ENCODE data around the gene CPA4. TPM values are rescaled to one million over a fixed set of nuclear protein-coding genes. Genes with fewer than 3 reads are reported as not detected.

CPA4 gene
- total RNA-seq, 3 donors from 2014 or later (not counting 1 experiment from before 2014, with no cell fraction given) = not detected

DNA sequence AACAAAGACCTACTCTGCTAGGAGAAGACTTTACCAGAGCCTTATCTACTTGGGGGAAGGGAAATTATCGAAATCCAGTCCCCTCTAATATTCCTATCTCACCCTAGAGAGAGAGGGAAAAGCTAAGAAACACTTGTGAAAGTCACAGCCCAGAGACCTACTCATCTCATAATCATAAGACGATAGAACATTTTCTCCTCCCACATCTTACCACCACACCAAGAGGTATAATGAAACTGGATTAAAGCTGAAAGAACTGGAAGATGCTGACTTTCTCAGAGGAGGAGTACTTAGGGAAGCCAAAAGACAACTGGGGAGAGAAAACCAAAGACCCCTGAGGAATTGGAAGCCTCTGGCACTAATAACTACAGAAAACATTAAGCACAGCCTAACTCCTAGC lies 40.9 kb downstream of the CPA4 start:
- Mint-ChIP-seq H3K4me3 (no peak overlapping the region), H3K27ac (no peak overlapping the region), H3K27me3 (ENCODE audit: low read depth in 2 of 2) (no peaks in the 10 kb centered on the region), H3K9me3 (no peaks in the 10 kb centered on the region), H3K4me1 (no peaks in the 10 kb centered on the region), H3K36me3 (no peaks in the 10 kb centered on the region)
- DNase-seq (no peak), ATAC-seq (no peak)
- Histone ChIP-seq H3K27ac (ENCODE audit: low read length) (no peak overlapping the region), H3K4me1 (ENCODE audit: control insufficient read depth, insufficient read depth, low read length) (no peaks in the 10 kb centered on the region), H3K4me3 (ENCODE audit: low read length) (no peak overlapping the region), H3K36me3 (ENCODE audit: control insufficient read depth, insufficient read depth, low read length) (no peaks in the 10 kb centered on the region), H3K27me3 (ENCODE audit: control insufficient read depth, insufficient read depth, low read length) (no peaks in the 10 kb centered on the region), H3K9me3 (ENCODE audit: control insufficient read depth, insufficient read depth, low read length) (no peaks in the 10 kb centered on the region)
- intact Hi-C loops (cut with micrococcal nuclease) = no loop called here
- TF ChIP-seq, protein P1, sequence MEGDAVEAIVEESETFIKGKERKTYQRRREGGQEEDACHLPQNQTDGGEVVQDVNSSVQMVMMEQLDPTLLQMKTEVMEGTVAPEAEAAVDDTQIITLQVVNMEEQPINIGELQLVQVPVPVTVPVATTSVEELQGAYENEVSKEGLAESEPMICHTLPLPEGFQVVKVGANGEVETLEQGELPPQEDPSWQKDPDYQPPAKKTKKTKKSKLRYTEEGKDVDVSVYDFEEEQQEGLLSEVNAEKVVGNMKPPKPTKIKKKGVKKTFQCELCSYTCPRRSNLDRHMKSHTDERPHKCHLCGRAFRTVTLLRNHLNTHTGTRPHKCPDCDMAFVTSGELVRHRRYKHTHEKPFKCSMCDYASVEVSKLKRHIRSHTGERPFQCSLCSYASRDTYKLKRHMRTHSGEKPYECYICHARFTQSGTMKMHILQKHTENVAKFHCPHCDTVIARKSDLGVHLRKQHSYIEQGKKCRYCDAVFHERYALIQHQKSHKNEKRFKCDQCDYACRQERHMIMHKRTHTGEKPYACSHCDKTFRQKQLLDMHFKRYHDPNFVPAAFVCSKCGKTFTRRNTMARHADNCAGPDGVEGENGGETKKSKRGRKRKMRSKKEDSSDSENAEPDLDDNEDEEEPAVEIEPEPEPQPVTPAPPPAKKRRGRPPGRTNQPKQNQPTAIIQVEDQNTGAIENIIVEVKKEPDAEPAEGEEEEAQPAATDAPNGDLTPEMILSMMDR (IDR thresholded peaks at IDR 0.05) = no peak
- WGBS (ENCODE audit: insufficient coverage) = no CpG with 5 or more reads among the region's 2 CpGs

DNA sequence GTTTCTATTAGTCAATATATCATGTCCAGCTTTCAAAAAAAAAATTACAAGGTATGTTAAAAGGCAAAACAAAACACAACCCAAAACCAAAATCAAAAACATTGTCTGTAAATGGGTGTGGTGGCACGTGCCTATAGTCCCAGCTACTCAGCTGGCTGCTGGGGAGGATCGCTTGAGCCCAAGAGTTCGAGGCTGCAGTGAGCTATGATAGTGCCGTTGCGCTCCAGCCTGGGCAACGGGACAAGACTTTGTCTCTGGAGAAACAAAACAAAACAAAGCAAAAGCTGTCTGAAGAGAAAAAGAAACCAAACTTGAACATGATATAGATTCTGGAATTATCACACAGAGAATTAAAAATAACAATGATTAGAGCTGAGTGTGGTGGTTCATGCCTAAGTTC lies 41.3 kb downstream of the CPA4 start:
- DNase-seq (no peak), ATAC-seq (no peak)
- Mint-ChIP-seq H3K36me3 (no peaks in the 10 kb centered on the region), H3K27me3 (ENCODE audit: low read depth in 2 of 2) (no peaks in the 10 kb centered on the region), H3K9me3 (no peaks in the 10 kb centered on the region), H3K27ac (no peak overlapping the region), H3K4me3 (no peak overlapping the region), H3K4me1 (no peaks in the 10 kb centered on the region)
- no peak overlapping the region for H3K27ac ChIP-seq (ENCODE audit: low read length)
- H3K9me3 ChIP-seq (ENCODE audit: control insufficient read depth, insufficient read depth, low read length) = no peaks in the 10 kb centered on the region
- intact Hi-C loops (cut with micrococcal nuclease) = no loop called here
- no peaks in the 10 kb centered on the region for H3K36me3 ChIP-seq (ENCODE audit: control insufficient read depth, insufficient read depth, low read length)
- no peak overlapping the region for H3K4me3 ChIP-seq (ENCODE audit: low read length)
- WGBS (ENCODE audit: insufficient coverage) = 94% methylated on average over 6 of the region's 6 CpGs
- no peaks in the 10 kb centered on the region for H3K4me1 ChIP-seq (ENCODE audit: control insufficient read depth, insufficient read depth, low read length)
- TF ChIP-seq, protein P1 (IDR thresholded peaks at IDR 0.05) = no peak
- H3K27me3 ChIP-seq (ENCODE audit: control insufficient read depth, insufficient read depth, low read length) = no peaks in the 10 kb centered on the region

DNA sequence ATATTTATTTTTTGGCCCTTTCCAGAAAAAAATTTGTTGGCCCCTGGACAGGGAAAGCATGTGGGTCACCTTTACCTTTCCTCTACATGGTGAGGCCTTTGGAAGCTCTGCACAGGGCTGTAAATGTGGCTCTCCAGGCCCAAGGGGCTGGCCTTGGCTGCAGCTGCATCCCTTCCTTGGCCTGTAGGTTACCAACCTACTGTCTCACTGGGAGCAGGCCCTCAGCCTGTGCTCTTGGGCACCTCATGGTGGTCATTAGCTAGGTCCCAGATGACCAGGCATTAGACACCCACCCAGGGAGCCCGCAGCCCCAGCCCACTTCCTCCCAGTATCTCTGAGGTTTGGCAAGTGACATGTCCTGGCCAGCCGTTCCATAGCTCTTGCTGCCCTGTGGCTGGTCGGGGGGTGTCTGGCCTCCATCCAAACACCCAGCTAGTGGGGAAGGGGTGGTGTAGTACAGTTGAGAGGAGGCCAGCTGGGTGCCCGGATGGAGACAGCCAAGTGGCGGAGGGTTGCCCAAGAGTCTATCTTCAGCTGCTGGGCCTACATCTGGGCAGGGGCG lies 44.5 kb downstream of the CPA4 start:
- no peaks in the 10 kb centered on the region for H3K4me1 Mint-ChIP-seq
- Histone ChIP-seq H3K4me1 (ENCODE audit: control insufficient read depth, insufficient read depth, low read length) (no peaks in the 10 kb centered on the region), H3K36me3 (ENCODE audit: control insufficient read depth, insufficient read depth, low read length) (no peaks in the 10 kb centered on the region), H3K4me3 (ENCODE audit: low read length) (no peak overlapping the region), H3K27me3 (ENCODE audit: control insufficient read depth, insufficient read depth, low read length) (no peaks in the 10 kb centered on the region), H3K27ac (ENCODE audit: low read length) (no peak overlapping the region), H3K9me3 (ENCODE audit: control insufficient read depth, insufficient read depth, low read length) (no peaks in the 10 kb centered on the region)
- H3K36me3 Mint-ChIP-seq = no peaks in the 10 kb centered on the region
- TF ChIP-seq, protein P1 (IDR thresholded peaks at IDR 0.05) = no peak
- no peaks in the 10 kb centered on the region for H3K27me3 Mint-ChIP-seq (ENCODE audit: low read depth in 2 of 2)
- DNase-seq = no peak
- ATAC-seq = peak in 1 of 3 donors; percentile 7
- no peaks in the 10 kb centered on the region for H3K9me3 Mint-ChIP-seq
- 72% methylated on average over 6 of the region's 6 CpGs for WGBS (ENCODE audit: insufficient coverage)
- H3K27ac Mint-ChIP-seq = no peak overlapping the region
- no peak overlapping the region for H3K4me3 Mint-ChIP-seq
- intact Hi-C loops (cut with micrococcal nuclease) = no loop called here

GRCh38 chr7:130338233-130338632 lies 45.3 kb downstream of the CPA4 start:
- 82% methylated on average over 1 of the region's 3 CpGs for WGBS (ENCODE audit: insufficient coverage)
- TF ChIP-seq, protein P1 (IDR thresholded peaks at IDR 0.05) = no peak
- no peak overlapping the region for H3K4me3 ChIP-seq (ENCODE audit: low read length)
- Mint-ChIP-seq H3K4me1 (no peaks in the 10 kb centered on the region), H3K9me3 (no peaks in the 10 kb centered on the region), H3K4me3 (no peak overlapping the region), H3K27ac (no peak overlapping the region), H3K27me3 (ENCODE audit: low read depth in 2 of 2) (no peaks in the 10 kb centered on the region), H3K36me3 (no peaks in the 10 kb centered on the region)
- intact Hi-C loops (cut with micrococcal nuclease) = no loop called here
- H3K27me3 ChIP-seq (ENCODE audit: control insufficient read depth, insufficient read depth, low read length) = no peaks in the 10 kb centered on the region
- no peaks in the 10 kb centered on the region for H3K9me3 ChIP-seq (ENCODE audit: control insufficient read depth, insufficient read depth, low read length)
- no peaks in the 10 kb centered on the region for H3K4me1 ChIP-seq (ENCODE audit: control insufficient read depth, insufficient read depth, low read length)
- no peak for DNase-seq
- H3K27ac ChIP-seq (ENCODE audit: low read length) = no peak overlapping the region
- ATAC-seq = no peak
- no peaks in the 10 kb centered on the region for H3K36me3 ChIP-seq (ENCODE audit: control insufficient read depth, insufficient read depth, low read length)

Data from natural killer cell (primary cell).